ENCODE results near the gene WIZ. TPM values are rescaled to one million over a fixed set of nuclear protein-coding genes. Genes with fewer than 3 reads are reported as not detected.

WIZ gene
- total RNA-seq, 5 donors from 2014 or later (not counting 1 experiment from before 2014, with no cell fraction given) = 19.7 to 39.1 (median 34.6) TPM

- H3K27ac Mint-ChIP-seq = peak overlapping the region in 1 of 2 donors; percentile 34
- no peak overlapping the region for H3K4me3 Mint-ChIP-seq
Measured at GRCh38 chr19:15452111-15453047, 2.6 kb upstream of the WIZ start.

DNA sequence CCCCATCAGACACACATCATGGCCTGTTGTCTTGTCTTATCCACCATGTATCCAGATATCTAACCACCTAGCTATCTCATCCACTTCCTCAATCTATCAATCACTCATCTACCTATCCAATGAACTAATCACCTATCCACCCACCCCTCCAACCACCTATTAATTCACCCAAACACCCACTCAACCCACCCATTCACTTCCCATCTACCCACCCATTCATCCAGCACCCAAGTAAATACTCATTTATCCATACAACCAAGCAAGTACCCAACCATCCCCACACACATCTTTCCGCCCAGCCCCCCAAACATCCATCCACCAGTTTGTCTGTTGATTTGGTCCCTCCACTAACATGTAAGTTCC is 753 bp upstream of the WIZ start:
- CTCF ChIA-PET = interaction anchor here in 1 of 2 donors (1.2 kb wide), 1 partner anchor 13 kb away, joined by 3 read pairs; no protein-coding TSS in a partner anchor
- Mint-ChIP-seq H3K27ac (peak overlapping the region; percentile 96 to 97), H3K4me1 (peaks cover 30 to 38% (median 38%) of the 10 kb centered on the region in 3 donors), H3K9me3 (no peaks in the 10 kb centered on the region), H3K4me3 (peak overlapping the region; percentile 72 to 84 (median 81)), H3K27me3 (no peaks in the 10 kb centered on the region), H3K36me3 (peaks cover 31% of the 10 kb centered on the region)
- Histone ChIP-seq H3K4me3 (ENCODE audit: control insufficient read depth in 1 of 2, extremely low read depth in 1 of 2, low read length in 1 of 2) (no peak overlapping the region), H3K4me1 (ENCODE audit: control insufficient read depth in 1 of 2, extremely low read depth in 1 of 2, insufficient read depth in 2 of 2, low read length in 2 of 2) (peaks cover 0 to 38% of the 10 kb centered on the region in 2 experiments), H3K27me3 (replicated peaks in 1 of 2; ENCODE audit: control insufficient read depth in 2 of 2, extremely low read depth in 1 of 2, insufficient read depth in 2 of 2, low read length in 1 of 2) (peaks cover 0 to 2% of the 10 kb centered on the region in 2 experiments), H3K36me3 (ENCODE audit: control insufficient read depth in 2 of 2, extremely low read depth in 1 of 2, insufficient read depth in 1 of 2, low read length in 1 of 2) (peaks cover 26 to 43% of the 10 kb centered on the region in 2 donors), H3K27ac (ENCODE audit: low read length) (peak overlapping the region; percentile 78), H3K9me3 (no peaks in the 10 kb centered on the region)
- POLR2A ChIA-PET = interaction anchor here in 1 of 2 donors (0.5 to 0.6 kb wide), 2 partner anchors 32 to 92 kb away, joined by 3 to 4 read pairs; partner anchors contain the start of gene AKAP8L
- WGBS (ENCODE audit: insufficient coverage) = 100% methylated on average over 1 of the region's 1 CpG
- ATAC-seq (replicated peaks in 1 of 4) = no peak
- no peak for DNase-seq

More at GRCh38 chr19:15452111-15453047, 2.6 kb upstream of the WIZ start:
- WGBS (ENCODE audit: insufficient coverage) = 95% methylated on average over 26 of the region's 37 CpGs
- H3K36me3 Mint-ChIP-seq = peaks cover 31% of the 10 kb centered on the region
- H3K4me1 Mint-ChIP-seq = peaks cover 33 to 43% (median 38%) of the 10 kb centered on the region in 3 donors
- H3K27me3 ChIP-seq (replicated peaks in 1 of 2; ENCODE audit: control insufficient read depth in 2 of 2, extremely low read depth in 1 of 2, insufficient read depth in 2 of 2, low read length in 1 of 2) = peaks cover 0 to 2% of the 10 kb centered on the region in 2 experiments
- no peaks in the 10 kb centered on the region for H3K9me3 ChIP-seq
- ATAC-seq (replicated peaks in 1 of 4) (no peak), DNase-seq (peak in 3 of 35 experiments; percentile 22 to 43 (median 34))
- H3K4me3 ChIP-seq (ENCODE audit: control insufficient read depth in 1 of 2, extremely low read depth in 1 of 2, low read length in 1 of 2) = no peak overlapping the region
- peaks cover 0 to 51% of the 10 kb centered on the region in 2 experiments for H3K4me1 ChIP-seq (ENCODE audit: control insufficient read depth in 1 of 2, extremely low read depth in 1 of 2, insufficient read depth in 2 of 2, low read length in 2 of 2)
- no peak overlapping the region for H3K27ac ChIP-seq (ENCODE audit: low read length)
- no peaks in the 10 kb centered on the region for H3K27me3 Mint-ChIP-seq
- POLR2A ChIA-PET = interaction anchor here in 1 of 2 donors (0.6 kb wide), 1 partner anchor 19 kb away, joined by 3 read pairs; no protein-coding TSS in a partner anchor
- H3K9me3 Mint-ChIP-seq = no peaks in the 10 kb centered on the region
- CTCF ChIA-PET = no interaction called here
- peaks cover 29 to 56% of the 10 kb centered on the region in 2 donors for H3K36me3 ChIP-seq (ENCODE audit: control insufficient read depth in 2 of 2, extremely low read depth in 1 of 2, insufficient read depth in 1 of 2, low read length in 1 of 2)

- ChIA-PET CTCF (no interaction called here), POLR2A (no interaction called here)
- WGBS (ENCODE audit: insufficient coverage) = 7% methylated on average over 28 of the region's 43 CpGs
- Histone ChIP-seq H3K4me3 (ENCODE audit: control insufficient read depth in 1 of 2, extremely low read depth in 1 of 2, low read length in 1 of 2) (peak overlapping the region; percentile 42 to 45), H3K4me1 (ENCODE audit: control insufficient read depth in 1 of 2, extremely low read depth in 1 of 2, insufficient read depth in 2 of 2, low read length in 2 of 2) (peaks cover 0 to 32% of the 10 kb centered on the region in 2 experiments), H3K9me3 (no peaks in the 10 kb centered on the region), H3K36me3 (ENCODE audit: control insufficient read depth in 2 of 2, extremely low read depth in 1 of 2, insufficient read depth in 1 of 2, low read length in 1 of 2) (peaks cover 17 to 28% of the 10 kb centered on the region in 2 donors), H3K27ac (ENCODE audit: low read length) (no peak overlapping the region), H3K27me3 (replicated peaks in 1 of 2; ENCODE audit: control insufficient read depth in 2 of 2, extremely low read depth in 1 of 2, insufficient read depth in 2 of 2, low read length in 1 of 2) (peaks cover 0 to 2% of the 10 kb centered on the region in 2 experiments)
- Mint-ChIP-seq H3K27ac (peak overlapping the region; percentile 24 to 82), H3K9me3 (no peaks in the 10 kb centered on the region), H3K4me3 (peak overlapping the region; percentile 69 to 76 (median 69)), H3K4me1 (peaks cover 24 to 27% (median 26%) of the 10 kb centered on the region in 3 donors), H3K27me3 (no peaks in the 10 kb centered on the region), H3K36me3 (peaks cover 19% of the 10 kb centered on the region)
- DNase-seq (peak in 1 of 35 experiments; percentile 21), ATAC-seq (replicated peaks in 1 of 4) (peak in 1 of 4 experiments; percentile 13)
Measured at GRCh38 chr19:15448778-15449619, 757 bp downstream of the WIZ start.

GRCh38 chr19:15448044-15448777 is 1.5 kb downstream of the WIZ start:
- 90% methylated on average over 9 of the region's 17 CpGs for WGBS (ENCODE audit: insufficient coverage)
- no peaks in the 10 kb centered on the region for H3K27me3 Mint-ChIP-seq
- Histone ChIP-seq H3K4me1 (ENCODE audit: control insufficient read depth in 1 of 2, extremely low read depth in 1 of 2, insufficient read depth in 2 of 2, low read length in 2 of 2) (peaks cover 0 to 24% of the 10 kb centered on the region in 2 experiments), H3K4me3 (ENCODE audit: control insufficient read depth in 1 of 2, extremely low read depth in 1 of 2, low read length in 1 of 2) (no peak overlapping the region), H3K36me3 (ENCODE audit: control insufficient read depth in 2 of 2, extremely low read depth in 1 of 2, insufficient read depth in 1 of 2, low read length in 1 of 2) (peaks cover 14 to 20% of the 10 kb centered on the region in 2 donors), H3K9me3 (no peaks in the 10 kb centered on the region), H3K27me3 (replicated peaks in 1 of 2; ENCODE audit: control insufficient read depth in 2 of 2, extremely low read depth in 1 of 2, insufficient read depth in 2 of 2, low read length in 1 of 2) (peaks cover 0 to 2% of the 10 kb centered on the region in 2 experiments), H3K27ac (ENCODE audit: low read length) (no peak overlapping the region)
- H3K9me3 Mint-ChIP-seq = no peaks in the 10 kb centered on the region
- H3K36me3 Mint-ChIP-seq = peaks cover 11% of the 10 kb centered on the region
- ATAC-seq (replicated peaks in 1 of 4) = no peak
- peaks cover 20 to 23% (median 20%) of the 10 kb centered on the region in 3 donors for H3K4me1 Mint-ChIP-seq
- H3K4me3 Mint-ChIP-seq = peak overlapping the region; percentile 69 to 76 (median 69)
- ChIA-PET CTCF (no interaction called here), POLR2A (no interaction called here)
- DNase-seq = no peak
- peak overlapping the region; percentile 24 to 82 for H3K27ac Mint-ChIP-seq

- Histone ChIP-seq H3K4me3 (ENCODE audit: control insufficient read depth in 1 of 2, extremely low read depth in 1 of 2, low read length in 1 of 2) (no peak overlapping the region), H3K9me3 (no peaks in the 10 kb centered on the region), H3K27ac (ENCODE audit: low read length) (no peak overlapping the region), H3K4me1 (ENCODE audit: control insufficient read depth in 1 of 2, extremely low read depth in 1 of 2, insufficient read depth in 2 of 2, low read length in 2 of 2) (peaks cover 0 to 18% of the 10 kb centered on the region in 2 experiments), H3K27me3 (replicated peaks in 1 of 2; ENCODE audit: control insufficient read depth in 2 of 2, extremely low read depth in 1 of 2, insufficient read depth in 2 of 2, low read length in 1 of 2) (no peaks in the 10 kb centered on the region), H3K36me3 (ENCODE audit: control insufficient read depth in 2 of 2, extremely low read depth in 1 of 2, insufficient read depth in 1 of 2, low read length in 1 of 2) (peaks cover 6 to 11% of the 10 kb centered on the region in 2 donors)
- H3K9me3 Mint-ChIP-seq = no peaks in the 10 kb centered on the region
- peaks cover 20 to 22% (median 20%) of the 10 kb centered on the region in 3 donors for H3K4me1 Mint-ChIP-seq
- peak overlapping the region in 1 of 2 donors; percentile 58 for H3K27ac Mint-ChIP-seq
- no peak for DNase-seq
- H3K36me3 Mint-ChIP-seq = peaks cover 10% of the 10 kb centered on the region
- CTCF ChIA-PET = no interaction called here
- POLR2A ChIA-PET = no interaction called here
- whole genome bisulfite sequencing (ENCODE audit: insufficient coverage) = 77% methylated on average over 2 of the region's 4 CpGs
- no peak overlapping the region for H3K4me3 Mint-ChIP-seq
- no peak for ATAC-seq (replicated peaks in 1 of 4)
- H3K27me3 Mint-ChIP-seq = no peaks in the 10 kb centered on the region
Measured at GRCh38 chr19:15447057-15447456, 2.7 kb downstream of the WIZ start.

Measured in T-cell (primary cell).